Upper lobe of left lung (tissue), 6 donors: Measurements from ENCODE around the gene PXDN. TPM values are rescaled to one million over a fixed set of nuclear protein-coding genes. Genes with fewer than 3 reads are reported as not detected.
"Not testable (repeated sequence)": the region's sequence is repeated elsewhere in the genome, so short reads cannot be mapped to it uniquely, and the experiment has no call there.

Source experiments
- ATAC-seq, 2 donors: fragments of 200-7000 bp; cut with Tn5 transposase; one replicate each; pipeline ENCODE4 v1.9.1; 2022; ENCODE audit warnings: mild to moderate bottlenecking in 2 of 2, moderate library complexity in 2 of 2; ENCODE audit not compliant: low FRiP score in 2 of 2
- DNase-seq, 2 donors: peaks; one replicate each; pipeline ENCODE4 v3.0.0-alpha.2; 2019 to 2020
- H3K27ac ChIP-seq, 4 donors: fragments of 200-600 bp; sonication (generic); one replicate each; pipeline ENCODE4 v1.5.1; 2016 to 2019
- H3K27me3 ChIP-seq, 4 donors: fragments of 200-600 bp; sonication (generic); one replicate each; pipeline ENCODE4 v1.5.1; 2017 to 2019
- H3K36me3 ChIP-seq, 4 donors: fragments of 200-600 bp; sonication (generic); one replicate each; pipeline ENCODE4 v1.5.1; 2016 to 2019
- H3K4me1 ChIP-seq, 4 donors: fragments of 200-600 bp; sonication (generic); one replicate each; pipeline ENCODE4 v1.5.1; 2018 to 2019
- H3K4me3 ChIP-seq, 4 donors: fragments of 200-600 bp; sonication (generic); one replicate each; pipeline ENCODE4 v1.5.1; 2017 to 2019; ENCODE audit warnings: mild to moderate bottlenecking in 2 of 4, moderate library complexity in 1 of 4
- H3K9me3 ChIP-seq, 4 donors: fragments of 200-600 bp; sonication (generic); one replicate each; pipeline ENCODE4 v1.5.1; 2018 to 2019
- EP300 ChIP-seq, 4 donors: sonication (generic); formaldehyde crosslinking; IDR thresholded peaks; one replicate each; pipeline ENCODE4 v1.5.1; 2017; ENCODE audit warnings: antibody characterized with exemption in 4 of 4, control low read depth in 2 of 4
- POLR2A ChIP-seq, 4 donors: fragments of 450-650 bp; IDR thresholded peaks; one replicate each; pipeline ENCODE4 v1.5.1; 2016 to 2017; ENCODE audit warnings: antibody characterized with exemption in 4 of 4, mild to moderate bottlenecking in 2 of 4
- POLR2AphosphoS5 ChIP-seq, 2 donors: sonication (generic); formaldehyde crosslinking; IDR thresholded peaks; one replicate each; pipeline ENCODE4 v1.5.1; 2017; ENCODE audit warnings: antibody characterized with exemption in 2 of 2
- WGBS, 2 donors: methylation state at CpG; one replicate each; pipeline ENCODE4 v1.1.5; 2017 to 2018; 5-methylcytosine and 5-hydroxymethylcytosine counted together
- total RNA-seq, 6 donors: library from RNA; depleted of rRNA in 4 of 6; stranded (reverse); fragments of >200 nt in 4 of 6; gene quantifications; one replicate each; pipeline versions ENCODE4 v1.1.0 to v1.2.1, GENCODE V29; 2016 to 2021
- TF ChIP-seq, protein P1 (sequence below), 6 experiments: fragments of 450-650 bp in 4 of 6; fragments of 200-600 bp in 2 of 6; sonication (generic) in 2 of 6; IDR thresholded peaks; one replicate each; pipeline ENCODE4 v1.5.1; 2016 to 2019; ENCODE audit warnings: antibody characterized with exemption in 6 of 6
- donor health status: DM: no; HTN: no; CAD: no; lungs with moderate emphysema.
- donor health status: DM: no; HTN: yes; CAD: no; lungs with severe emphysema.

The PXDN gene
- total RNA-seq, 6 donors from 2014 or later, result 20.8 to 65.6 (median 38.5) TPM

DNA sequence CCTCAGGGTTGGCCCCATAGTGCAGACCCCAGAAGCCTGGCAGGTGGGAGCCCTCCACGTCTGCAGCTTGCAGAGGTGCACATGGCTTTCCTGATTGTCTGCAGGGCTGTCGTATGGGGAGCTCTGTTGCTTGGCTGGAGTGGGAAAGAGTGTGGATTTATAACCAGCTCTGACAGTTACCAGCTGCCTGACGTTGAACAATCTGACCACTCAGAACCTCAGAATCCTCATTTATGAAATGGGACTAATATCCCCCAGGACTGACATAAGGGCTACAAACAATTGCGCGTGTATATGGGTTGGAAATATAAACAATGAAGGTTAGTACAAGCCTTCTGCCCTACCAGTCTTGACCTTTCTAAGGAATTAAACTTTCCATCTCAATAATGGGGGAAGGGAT lies 13.9 kb upstream of the PXDN start:
- H3K9me3 ChIP-seq, result peaks cover 0 to 10% (median 3%) of the 10 kb centered on the region in 4 donors
- H3K4me1 ChIP-seq, result peaks cover 7 to 8% (median 7%) of the 10 kb centered on the region in 4 donors
- no peaks in the 10 kb centered on the region for H3K36me3 ChIP-seq
- H3K4me3 ChIP-seq, result no peak overlapping the region
- 78% methylated on average over 5 of the region's 5 CpGs for WGBS, 2 donors
- TF ChIP-seq POLR2AphosphoS5 (IDR thresholded peaks at IDR 0.05) (no peak), EP300 (IDR thresholded peaks at IDR 0.05) (no peak), POLR2A (IDR thresholded peaks at IDR 0.05) (no peak)
- TF ChIP-seq, protein P1, sequence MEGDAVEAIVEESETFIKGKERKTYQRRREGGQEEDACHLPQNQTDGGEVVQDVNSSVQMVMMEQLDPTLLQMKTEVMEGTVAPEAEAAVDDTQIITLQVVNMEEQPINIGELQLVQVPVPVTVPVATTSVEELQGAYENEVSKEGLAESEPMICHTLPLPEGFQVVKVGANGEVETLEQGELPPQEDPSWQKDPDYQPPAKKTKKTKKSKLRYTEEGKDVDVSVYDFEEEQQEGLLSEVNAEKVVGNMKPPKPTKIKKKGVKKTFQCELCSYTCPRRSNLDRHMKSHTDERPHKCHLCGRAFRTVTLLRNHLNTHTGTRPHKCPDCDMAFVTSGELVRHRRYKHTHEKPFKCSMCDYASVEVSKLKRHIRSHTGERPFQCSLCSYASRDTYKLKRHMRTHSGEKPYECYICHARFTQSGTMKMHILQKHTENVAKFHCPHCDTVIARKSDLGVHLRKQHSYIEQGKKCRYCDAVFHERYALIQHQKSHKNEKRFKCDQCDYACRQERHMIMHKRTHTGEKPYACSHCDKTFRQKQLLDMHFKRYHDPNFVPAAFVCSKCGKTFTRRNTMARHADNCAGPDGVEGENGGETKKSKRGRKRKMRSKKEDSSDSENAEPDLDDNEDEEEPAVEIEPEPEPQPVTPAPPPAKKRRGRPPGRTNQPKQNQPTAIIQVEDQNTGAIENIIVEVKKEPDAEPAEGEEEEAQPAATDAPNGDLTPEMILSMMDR (IDR thresholded peaks at IDR 0.05), result no peak
- no peak overlapping the region for H3K27ac ChIP-seq
- H3K27me3 ChIP-seq, result no peaks in the 10 kb centered on the region
- DNase-seq (peak in 1 of 2 donors; percentile 1), ATAC-seq (peak in 1 of 2 donors; percentile 34)

DNA sequence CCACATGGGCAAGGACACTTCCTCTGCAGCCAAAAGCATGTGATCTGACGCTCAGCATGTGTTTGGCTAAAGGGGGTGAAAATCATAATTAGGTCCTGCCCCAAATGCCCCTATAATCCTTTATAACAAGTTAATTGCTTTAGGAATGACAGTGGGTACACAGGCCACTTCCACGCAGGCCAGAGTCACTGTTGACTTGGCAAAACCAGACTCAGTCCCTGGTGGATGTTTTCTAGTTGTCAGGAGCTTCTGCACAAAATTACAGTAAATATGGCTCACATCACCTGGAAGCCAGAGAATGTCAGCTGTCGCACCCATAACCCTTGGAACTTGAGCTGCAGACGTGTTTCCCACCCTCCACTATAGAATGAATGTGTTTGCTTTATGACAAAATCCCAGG lies 13.3 kb upstream of the PXDN start:
- Histone ChIP-seq H3K4me1 (peaks cover 7 to 8% (median 7%) of the 10 kb centered on the region in 4 donors), H3K9me3 (peaks cover 0 to 10% (median 3%) of the 10 kb centered on the region in 4 donors), H3K27ac (no peak overlapping the region), H3K4me3 (no peak overlapping the region), H3K27me3 (no peaks in the 10 kb centered on the region), H3K36me3 (no peaks in the 10 kb centered on the region)
- no peak for ATAC-seq
- 87 to 96% methylated on average over 4 of the region's 4 CpGs for WGBS, 2 donors
- TF ChIP-seq EP300 (IDR thresholded peaks at IDR 0.05) (no peak), POLR2A (IDR thresholded peaks at IDR 0.05) (no peak)
- peak in 1 of 2 donors; percentile 3 for DNase-seq

DNA sequence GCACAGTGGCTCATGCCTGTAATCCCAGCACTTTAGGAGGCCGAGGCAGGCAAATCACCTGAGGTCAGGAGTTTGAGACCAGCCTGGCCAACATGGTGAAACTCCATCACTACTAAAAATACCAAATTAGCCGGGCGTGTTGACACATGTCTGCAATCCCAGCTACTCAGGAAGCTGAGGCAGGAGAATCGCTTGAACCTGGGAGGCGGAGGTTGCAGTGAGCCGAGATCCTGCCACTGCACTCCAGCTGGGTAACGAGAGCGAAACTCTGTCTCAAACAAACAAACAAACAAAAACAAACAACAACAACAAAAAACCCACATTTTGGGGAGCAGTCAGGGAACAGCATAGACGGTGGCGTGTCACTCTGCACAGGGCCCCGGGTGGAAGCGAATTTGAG lies 12.8 kb upstream of the PXDN start:
- not testable (repeated sequence) for H3K27ac ChIP-seq, H3K27me3 ChIP-seq, ATAC-seq, DNase-seq, H3K4me3 ChIP-seq, H3K36me3 ChIP-seq, H3K4me1 ChIP-seq
- peaks cover 0 to 10% (median 3%) of the 10 kb centered on the region in 4 donors for H3K9me3 ChIP-seq
- 95% methylated on average over 12 of the region's 12 CpGs for WGBS, 2 donors

DNA sequence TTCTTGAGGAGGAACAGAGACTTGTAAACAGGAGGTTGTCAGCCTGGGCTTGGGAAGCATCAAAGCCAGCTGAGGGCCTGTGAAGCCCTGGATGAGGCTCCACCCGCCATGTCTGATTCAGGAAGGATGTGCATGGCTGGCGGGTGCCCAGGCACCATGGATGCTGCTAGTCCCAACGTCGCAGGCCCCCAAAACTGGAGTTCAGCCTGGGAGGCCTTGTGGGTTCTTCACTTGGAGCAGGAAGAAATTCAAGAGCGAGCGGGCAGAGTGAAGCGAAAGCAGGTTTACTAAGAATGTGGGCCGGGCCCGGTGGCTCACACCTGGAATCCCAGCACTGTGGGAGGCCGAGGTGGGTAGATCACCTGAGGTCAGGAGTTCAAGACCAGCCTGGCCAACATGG lies 12.1 kb upstream of the PXDN start:
- no peak for ATAC-seq
- WGBS, 2 donors, result 94 to 96% methylated on average over 10 of the region's 10 CpGs
- no peak overlapping the region for H3K27ac ChIP-seq

DNA sequence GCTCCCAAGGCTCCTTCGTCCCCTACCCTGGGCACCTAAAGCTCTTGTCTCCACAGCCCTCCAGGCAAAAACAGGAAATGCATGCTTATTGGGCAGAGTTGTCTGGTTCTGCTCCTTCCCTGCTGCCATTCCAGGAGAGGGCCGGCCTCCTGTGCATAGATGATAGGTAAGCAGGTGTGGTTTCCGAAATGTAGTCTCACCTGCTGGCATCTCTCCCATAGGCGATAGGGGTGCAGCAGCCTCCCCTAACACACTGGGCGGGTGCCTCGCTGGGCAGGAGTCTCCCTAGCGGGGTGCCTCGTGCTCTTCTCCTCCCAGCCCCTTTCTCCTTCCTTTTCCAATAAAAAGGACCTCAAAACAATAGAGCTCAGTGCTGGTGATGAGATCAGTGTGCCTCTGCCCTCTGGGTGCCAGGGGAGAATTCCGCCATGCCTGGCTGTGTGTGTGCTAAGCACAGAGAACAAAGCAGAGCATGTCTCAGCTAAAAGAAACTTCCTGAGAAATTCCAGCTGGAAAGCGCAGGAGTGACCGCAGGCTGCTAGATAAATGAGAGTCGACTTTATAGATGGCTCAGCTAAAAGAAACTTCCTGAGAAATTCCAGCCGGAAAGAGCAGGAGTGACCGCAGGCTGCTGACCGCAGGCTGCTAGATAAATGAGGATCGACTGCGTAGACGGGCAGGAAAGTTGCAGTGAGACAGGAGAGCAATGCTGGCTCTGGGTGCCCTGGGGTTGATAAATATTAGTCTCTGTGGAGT lies 11.3 kb upstream of the PXDN start:
- Histone ChIP-seq H3K4me3 (no peak overlapping the region), H3K27me3 (no peaks in the 10 kb centered on the region), H3K27ac (no peak overlapping the region), H3K4me1 (peaks cover 7 to 15% (median 14%) of the 10 kb centered on the region in 4 donors), H3K36me3 (no peaks in the 10 kb centered on the region), H3K9me3 (peaks cover 0 to 10% (median 3%) of the 10 kb centered on the region in 4 donors)
- ATAC-seq (peak in 1 of 2 donors; percentile 29), DNase-seq (peak in 1 of 2 donors; percentile 14)
- 64 to 67% methylated on average over 18 of the region's 18 CpGs for WGBS, 2 donors
- TF ChIP-seq EP300 (IDR thresholded peaks at IDR 0.05), result no peak
- TF ChIP-seq, protein P1 (IDR thresholded peaks at IDR 0.05), result no peak
- no peak for TF ChIP-seq POLR2A (IDR thresholded peaks at IDR 0.05)
- no peak for TF ChIP-seq POLR2AphosphoS5 (IDR thresholded peaks at IDR 0.05)

More for the DNA sequence above, 12.1 kb upstream of the PXDN start:
- peak in 1 of 2 donors; percentile 19 for DNase-seq
- H3K27me3 ChIP-seq, result no peaks in the 10 kb centered on the region
- TF ChIP-seq POLR2AphosphoS5 (IDR thresholded peaks at IDR 0.05), result no peak
- TF ChIP-seq, protein P1 (IDR thresholded peaks at IDR 0.05), result no peak
- TF ChIP-seq EP300 (IDR thresholded peaks at IDR 0.05), result no peak
- no peak for TF ChIP-seq POLR2A (IDR thresholded peaks at IDR 0.05)
- peaks cover 0 to 10% (median 3%) of the 10 kb centered on the region in 4 donors for H3K9me3 ChIP-seq
- no peaks in the 10 kb centered on the region for H3K36me3 ChIP-seq
- H3K4me3 ChIP-seq, result no peak overlapping the region
- H3K4me1 ChIP-seq, result peaks cover 7 to 8% (median 7%) of the 10 kb centered on the region in 4 donors
